HG03354 (cell line): ENCODE results near the gene RELCH.

Experiments
- ATAC-seq: cut with Tn5 transposase; IDR thresholded peaks from one replicate; pipeline ENCODE4 v1.9.1; 2021; ENCODE audit warnings: mild to moderate bottlenecking; ENCODE audit not compliant: unreplicated experiment, poor library complexity, severe bottlenecking

RELCH gene

DNA sequence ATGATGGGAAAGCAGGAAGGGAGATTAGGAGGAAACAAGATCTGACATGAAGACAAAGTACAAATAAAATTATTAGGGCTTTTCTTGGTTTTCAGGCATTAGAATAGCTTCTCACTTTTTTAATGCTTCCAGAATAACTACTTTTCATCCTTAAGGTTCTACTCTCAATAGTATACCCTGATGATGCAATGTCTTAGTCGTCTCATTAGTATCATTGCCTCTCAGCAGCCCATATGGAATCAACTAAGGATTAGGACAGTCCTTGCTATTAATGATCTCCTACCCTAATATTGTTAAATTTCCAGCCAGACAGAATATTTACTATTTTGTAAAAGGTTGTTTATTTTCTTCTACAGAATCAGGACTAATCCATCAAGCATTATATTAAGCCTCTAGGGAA, 55.9 kb downstream of the RELCH start:
- no peak for ATAC-seq

DNA sequence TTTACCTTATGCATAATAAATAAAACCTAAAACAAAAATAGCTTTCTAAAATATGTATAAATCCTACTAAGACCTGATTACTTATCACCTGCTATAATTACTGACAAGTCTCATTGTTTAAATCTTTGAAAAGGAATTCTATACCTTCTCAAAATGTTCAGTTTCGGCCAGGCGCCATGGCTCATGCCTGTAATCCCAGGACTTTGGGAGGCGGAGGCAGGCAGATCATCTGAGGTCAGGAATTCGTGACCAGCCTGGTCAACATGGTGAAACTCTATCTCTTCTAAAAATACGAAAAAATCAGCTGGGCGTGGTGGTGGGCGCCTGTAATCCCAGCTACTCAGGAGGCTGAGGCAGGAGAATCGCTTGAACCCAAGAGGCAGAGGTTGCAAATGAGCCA, 58.1 kb downstream of the RELCH start:
- no peak for ATAC-seq

DNA sequence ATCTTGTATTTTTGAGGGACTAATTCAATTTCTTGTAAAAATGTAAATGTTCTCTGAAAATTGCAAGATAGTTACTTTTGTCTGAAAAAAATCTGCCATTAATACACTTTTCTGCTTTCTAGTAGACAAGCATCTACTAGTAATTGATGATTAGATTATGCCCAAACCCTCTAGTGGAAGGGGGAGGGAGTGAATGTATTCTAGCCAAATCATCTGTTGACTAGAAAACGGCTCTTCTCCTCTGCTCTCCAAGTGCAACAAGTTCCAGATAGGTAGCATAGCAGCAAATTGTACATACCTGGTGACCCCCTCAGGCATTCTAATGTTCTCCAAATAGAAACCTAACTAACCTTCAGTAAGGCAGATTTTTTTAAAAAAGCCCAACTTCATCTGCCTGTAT, 58.6 kb downstream of the RELCH start:
- ATAC-seq: no peak

DNA sequence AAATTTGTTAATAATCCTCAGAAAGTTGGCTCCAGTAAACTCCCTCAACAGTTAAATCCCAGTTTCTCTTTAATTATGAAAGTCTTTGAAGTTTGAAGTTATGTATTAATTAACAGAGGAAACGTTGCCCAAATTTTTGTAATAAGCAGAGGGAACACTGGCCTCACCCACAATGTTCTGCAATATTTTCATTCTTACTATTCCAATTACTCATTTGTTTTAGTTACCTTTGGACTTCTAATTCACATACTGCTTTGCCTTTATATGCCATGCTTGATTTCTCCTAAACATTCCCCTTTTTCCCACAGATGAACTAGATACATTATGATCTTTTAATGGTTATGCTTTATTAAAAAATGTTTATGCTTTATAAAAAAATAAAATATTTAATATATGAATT, 61.3 kb downstream of the RELCH start:
- no peak for ATAC-seq

DNA sequence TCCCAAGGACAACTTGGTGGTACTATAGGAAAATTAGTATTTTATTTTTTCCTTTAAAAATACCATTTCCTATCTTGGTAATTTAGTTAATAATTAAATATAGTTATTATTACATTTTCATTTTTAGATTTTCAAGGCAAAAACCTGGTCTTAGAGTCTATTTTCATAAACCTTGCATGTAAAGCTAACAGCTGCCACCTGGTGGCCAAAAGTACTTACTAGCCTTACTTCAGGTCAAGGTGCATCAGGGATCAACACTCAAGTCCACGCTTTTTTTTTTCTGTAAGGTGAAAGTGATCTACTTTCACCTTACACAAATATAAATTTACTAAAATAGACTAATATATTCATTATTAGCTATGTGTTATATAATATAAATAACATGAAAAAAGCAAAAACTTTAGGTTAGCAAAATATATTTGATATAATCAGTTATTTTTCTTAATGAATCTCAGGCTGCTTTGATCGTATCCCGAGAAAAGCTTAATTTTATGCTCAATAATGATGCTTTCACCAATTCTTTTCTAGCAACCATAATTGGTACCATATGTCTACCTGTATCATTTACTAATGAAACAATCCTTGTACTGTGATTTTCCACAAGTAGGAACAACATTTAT, 62.5 kb downstream of the RELCH start:
- ATAC-seq: peak; percentile 76

DNA sequence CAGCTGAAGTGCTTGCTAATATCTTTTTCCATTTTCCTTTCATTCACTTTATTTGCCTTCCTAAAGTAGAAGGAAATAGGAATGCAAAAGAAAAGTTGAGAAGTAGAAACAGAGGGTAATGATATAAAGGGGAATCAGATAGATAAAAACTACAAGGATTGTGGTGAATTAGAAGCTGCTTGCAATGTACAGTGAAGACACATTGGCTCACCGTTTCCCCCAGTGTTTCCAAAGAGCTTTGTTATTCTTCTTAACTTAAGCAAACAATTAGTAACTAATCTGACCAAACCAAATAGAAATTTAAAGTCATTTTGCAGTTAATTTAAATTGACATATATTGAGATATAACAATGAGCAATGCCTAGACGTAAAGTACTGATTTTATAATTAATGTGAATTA, 63.4 kb downstream of the RELCH start:
- ATAC-seq: no peak

DNA sequence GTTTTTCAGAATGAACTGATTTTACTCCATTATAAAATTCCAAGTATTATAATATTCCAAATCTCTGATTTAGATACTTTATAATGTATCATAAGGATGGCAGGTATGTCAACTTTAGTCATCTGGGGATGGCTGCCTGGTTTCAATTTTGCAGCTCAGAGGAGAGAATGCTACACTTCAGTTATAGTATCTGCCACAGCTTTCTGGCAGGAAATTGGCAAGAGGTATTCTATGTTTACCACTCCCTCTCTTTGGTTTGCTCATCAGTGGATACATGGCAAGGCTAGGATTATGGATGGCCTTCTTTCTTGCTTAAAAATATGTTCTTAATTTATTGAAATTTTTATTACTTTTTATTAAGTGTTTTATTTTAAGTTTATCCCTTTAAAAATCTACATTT, 71.0 kb downstream of the RELCH start:
- ATAC-seq: no peak

DNA sequence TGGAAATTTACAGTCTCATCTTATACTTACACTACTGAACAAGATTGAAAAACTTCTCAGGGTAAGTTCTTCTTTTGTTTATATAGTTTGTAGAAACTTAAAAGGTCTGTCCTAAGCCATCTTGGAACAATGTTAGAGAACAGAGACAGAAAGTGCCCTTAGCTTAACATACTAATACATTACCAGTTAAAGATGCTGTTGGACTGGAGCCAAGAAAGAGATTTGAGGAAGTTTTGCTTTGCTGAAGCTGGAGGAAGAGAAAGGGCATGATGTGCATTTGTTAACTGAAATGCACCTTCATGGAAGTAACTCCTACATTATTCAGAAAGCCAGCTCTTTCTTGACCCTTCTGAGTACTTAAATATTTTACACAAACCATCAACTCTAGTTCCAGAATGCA, 71.6 kb downstream of the RELCH start:
- ATAC-seq: peak; percentile 72

DNA sequence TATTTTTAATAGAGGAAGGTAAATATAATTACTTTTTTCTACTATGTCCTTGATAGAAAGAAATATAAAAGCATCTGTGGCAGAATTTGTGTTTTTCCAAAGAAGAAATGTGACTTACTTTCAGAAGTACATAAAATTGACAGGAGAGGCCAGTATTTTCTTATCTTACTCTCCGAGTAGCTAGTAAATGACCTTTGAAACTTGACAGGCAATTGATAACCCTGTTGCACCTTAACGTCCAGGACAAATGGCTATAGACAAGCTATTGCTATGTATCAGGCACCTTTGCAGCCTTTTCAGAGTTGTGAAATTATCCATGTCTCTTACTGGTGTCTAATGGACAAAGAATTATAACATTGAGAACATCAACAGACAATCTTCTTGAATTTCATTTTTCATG, 75.0 kb downstream of the RELCH start:
- ATAC-seq: no peak

DNA sequence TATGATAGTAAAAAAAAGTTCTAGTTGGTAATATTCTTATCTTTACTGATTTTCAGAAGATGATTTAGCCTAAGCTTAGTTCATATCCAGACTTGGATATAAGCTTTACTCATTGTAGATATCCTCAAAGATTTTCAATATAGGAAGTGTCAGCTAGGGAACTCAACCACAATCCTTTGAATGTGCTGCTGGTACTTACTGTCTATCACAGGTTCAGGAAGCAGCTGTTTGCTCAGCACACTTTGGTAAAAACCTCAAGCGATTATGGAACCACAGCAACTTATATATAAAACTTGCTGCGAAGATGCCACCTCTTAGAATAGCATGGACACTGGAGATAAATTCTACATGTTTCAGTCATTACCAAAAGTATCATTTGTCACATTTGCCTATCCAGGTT, 77.9 kb downstream of the RELCH start:
- no peak for ATAC-seq

DNA sequence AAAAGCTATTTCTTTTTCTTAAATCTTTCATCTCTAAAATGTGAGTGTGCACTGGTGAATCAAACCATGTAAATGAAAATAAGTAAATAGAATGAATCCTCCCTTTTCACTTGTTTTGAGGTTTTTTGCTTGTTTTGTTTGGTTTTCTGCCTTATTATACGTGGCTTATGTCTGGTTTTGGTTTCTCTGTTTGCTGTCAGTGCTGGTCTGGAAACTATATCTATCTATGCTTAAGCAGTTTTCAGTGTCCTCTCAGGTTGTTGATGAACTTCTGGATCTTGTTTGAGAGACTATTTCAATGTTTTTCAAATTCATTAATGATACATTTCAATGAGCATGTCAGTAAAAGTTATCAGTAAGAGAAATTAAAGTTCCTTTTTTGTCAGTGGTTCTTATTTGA, 90.0 kb downstream of the RELCH start:
- no peak for ATAC-seq

DNA sequence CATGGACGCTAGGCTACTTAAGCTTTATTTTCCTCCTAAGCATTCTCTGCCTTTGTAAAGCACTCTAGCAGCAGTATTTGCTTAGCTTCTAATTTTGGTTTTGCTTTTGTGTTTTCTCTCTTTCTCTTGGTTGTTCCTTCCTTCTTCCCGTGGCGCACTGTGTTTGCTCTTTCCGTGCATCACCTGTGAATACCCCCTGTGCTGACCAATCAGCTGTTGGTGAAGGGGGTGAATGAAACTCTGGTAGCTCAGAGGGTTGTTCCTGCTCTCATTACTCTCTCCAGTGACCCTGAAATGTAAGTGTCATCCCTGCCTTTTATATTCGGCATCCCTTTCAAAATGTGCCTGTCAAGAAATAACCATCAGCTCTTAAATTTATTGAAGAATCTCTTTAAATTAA, 92.5 kb downstream of the RELCH start:
- no peak for ATAC-seq

DNA sequence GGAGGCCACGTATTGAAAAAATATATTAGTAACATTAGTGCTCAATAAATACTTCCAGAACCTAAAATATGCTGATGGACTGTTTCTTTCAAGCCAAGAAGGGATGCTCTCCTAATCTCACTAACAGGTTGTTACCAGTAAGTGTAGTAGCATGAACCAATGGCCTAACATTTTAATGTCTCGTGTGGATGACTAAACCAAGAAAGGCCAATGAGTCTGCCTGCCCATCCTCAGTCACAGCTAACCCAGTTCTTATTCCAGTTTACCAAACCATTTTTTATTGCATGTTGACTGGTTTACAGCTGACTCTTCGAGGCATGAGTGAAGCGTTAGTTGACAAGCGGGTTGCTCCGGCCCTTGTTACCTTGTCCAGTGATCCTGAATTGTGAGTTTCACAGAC, 93.0 kb downstream of the RELCH start:
- ATAC-seq: no peak

DNA sequence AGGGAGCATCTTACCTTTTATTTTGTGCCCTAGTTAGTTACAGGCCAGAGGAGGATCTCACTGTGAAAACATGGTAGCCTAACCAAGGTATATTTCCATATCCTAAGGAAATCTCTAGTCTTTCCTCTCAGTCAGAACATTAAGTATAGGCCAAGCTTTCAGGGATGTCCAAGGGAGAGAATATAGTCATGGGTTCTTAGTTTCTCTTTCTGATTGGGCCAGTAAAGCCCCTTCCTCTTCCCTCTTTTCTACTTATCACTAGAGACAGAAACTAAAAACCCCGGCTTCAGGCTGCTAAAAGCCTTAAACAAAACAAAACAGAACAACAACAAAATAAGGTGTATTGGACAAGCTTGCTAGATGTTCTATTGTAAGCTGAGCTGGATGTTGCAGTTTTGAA, 93.7 kb downstream of the RELCH start:
- ATAC-seq: no peak

DNA sequence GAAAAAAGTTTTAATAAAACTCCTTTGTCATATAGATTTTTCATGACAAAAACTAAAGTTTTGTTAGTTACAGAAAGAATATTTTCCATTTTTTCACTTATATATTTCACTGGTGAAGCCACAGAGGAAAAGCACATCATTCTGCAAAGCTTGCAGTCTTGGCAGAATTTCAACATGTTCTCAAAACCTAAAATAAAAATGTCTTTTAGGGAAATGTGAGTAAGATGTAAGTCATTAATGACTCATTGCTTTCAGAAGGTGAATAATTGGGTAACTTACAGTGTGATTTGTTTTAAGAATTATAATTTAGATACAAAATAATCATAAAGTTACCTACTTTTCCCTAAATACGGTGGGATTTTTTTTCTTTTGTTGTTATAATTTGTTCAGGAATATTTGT, 94.6 kb downstream of the RELCH start:
- ATAC-seq: no peak

DNA sequence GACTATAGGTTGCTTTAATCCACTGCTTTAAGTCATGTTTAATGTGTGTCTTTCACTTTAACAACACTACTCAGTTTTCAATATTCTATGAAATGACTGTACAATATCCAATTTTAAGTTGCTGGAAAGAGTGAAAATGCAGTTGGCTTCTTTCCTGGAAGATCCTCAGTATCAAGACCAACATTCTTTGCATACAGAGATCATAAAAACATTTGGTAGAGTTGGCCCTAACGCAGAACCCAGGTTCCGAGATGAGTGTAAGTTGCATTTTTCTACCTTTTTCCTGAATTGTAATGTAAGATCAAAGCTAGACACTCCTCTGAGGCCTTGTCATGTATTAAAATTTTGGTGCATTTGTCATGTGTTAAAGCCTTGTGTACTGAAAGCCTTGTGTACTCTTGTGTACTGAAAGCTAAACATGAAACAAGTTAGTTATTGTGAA, 95.2 kb downstream of the RELCH start:
- no peak for ATAC-seq

DNA sequence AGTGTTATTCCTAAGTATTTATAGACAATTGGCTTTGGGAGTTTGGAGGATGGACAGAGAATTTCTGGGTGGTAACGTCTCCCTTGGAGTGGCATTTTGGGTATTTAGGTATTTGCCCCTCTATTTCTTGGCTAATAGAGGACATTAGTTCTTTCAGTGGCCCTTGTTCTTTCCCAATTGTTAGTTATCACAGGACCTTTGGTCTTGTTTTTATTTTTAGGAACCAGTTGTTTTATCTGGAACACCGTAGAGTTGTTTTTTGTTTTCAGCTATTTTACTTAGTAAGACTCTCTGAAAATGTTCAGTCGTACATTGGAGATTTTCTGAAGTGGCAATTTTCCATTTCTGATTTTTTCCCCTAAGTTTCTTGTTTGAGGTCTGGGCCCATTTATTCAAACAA, 97.6 kb downstream of the RELCH start:
- no peak for ATAC-seq

DNA sequence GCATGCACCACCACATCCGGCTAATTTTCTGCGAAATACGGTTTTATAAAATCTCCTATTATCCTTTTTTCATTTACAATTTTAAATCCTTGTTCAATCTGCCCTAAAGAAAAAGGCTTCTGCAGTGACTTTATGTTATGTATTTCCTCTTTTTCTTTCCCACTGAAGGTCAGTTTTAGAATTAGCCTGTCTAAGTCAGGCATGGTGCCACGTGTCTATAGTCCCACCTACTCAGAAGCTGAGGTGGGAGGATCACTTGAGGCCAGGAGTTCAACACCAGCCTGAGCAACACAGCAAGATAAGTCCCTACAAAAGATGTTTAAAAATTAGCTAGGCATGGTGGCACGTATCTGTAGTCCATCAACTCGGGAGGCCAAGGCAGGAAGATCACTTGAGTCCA, 98.2 kb downstream of the RELCH start:
- ATAC-seq: no peak

DNA sequence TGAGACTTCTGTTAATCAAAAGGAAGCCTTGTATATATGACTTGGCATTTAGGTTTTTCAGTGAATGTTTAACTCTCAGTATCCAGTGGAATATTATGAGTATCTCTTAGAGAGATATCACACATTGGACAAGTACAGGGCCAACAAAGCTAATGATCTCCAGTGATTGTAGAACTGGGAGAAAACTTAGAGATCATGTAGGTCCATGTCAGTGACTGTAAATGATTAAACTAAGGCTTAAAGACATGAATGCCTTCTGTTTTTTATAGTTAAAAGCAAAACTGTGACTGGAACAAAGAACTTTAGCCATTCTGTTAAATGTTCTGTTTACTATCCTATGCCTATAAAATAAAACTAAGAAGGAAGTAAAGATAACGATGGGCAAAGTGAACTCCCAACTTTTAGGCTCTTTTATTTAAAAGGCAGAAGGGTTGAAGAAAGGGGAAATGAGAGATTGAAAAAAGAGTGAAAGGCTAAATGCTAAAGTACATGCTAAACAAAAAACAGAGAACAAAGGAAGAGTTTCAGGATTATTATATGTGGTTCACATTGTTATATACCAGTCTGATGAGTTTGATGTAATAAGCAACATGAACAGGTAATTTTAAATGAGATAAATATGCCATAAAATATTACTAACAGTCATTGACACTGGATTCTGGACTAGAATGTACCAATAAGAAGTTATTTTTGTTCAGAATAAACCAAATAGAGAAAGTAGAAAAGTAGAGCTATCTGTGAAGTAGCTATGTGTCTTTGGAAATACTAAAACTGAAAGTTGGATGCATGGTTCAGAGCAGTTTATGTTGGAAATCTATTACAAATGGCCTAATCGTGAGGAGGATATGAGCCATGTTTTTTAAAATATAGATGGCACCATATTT, 101.0 kb downstream of the RELCH start:
- peak; percentile 65 for ATAC-seq

DNA sequence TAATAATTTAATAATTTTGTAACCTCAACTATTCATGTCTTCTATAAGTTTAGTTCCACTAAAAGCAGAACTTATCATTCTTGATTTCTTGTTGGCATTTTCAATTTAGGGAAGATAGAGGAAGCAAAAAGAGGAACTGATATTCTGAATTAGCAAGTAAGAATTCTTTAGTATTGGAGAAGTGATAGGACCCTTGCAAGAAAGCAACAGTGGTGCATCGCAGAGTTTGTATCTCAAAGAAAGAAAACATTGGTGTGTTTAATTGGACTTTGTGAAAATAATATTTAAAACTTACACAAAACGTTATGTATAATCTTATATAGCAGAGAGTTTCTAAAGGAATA, 101.6 kb downstream of the RELCH start:
- ATAC-seq: peak; percentile 46

DNA sequence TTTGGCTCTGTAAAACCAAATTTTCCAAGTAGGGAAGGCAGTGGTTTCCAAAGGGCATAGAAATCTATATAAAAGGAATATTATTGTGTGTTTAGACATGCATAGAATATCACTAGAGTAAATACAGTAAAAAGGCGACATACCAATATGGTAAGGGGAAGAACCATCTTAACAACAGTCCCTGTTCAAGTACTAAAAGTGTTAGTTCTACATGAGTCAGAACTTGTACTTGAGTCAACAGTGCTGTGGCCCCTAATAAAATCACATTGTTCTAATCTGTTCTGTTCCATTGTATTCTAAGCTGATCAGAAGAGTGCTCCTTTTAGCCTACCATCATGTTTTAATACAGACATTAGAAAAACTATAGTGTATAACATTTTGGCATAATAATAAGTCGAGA, 102.0 kb downstream of the RELCH start:
- ATAC-seq: peak; percentile 59

DNA sequence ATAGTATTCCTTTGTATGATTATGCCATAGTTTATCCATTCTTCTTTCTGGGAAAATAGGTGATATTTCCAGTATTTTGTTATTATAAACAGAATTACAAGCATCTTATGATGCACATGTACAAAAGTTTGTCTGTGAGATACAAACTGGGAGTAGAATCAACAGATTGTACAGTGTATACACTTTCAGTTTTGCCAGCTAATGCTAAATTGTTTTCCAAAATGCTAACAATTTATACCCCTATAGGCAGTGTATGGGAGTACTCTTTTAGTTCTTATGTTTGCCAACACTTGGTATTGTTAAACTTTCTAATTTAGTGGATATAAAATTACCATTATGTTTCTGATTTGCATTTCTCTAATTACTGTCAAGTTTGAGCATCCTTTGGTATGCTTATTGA, 107.0 kb downstream of the RELCH start:
- ATAC-seq: no peak
